ENCODE measurements around the gene COL4A3. TPM values are rescaled to one million over a fixed set of nuclear protein-coding genes. Genes with fewer than 3 reads are reported as not detected.

COL4A3 gene
- polyA plus RNA-seq, 1 donor from 2014 or later, result 0.10 TPM

DNA sequence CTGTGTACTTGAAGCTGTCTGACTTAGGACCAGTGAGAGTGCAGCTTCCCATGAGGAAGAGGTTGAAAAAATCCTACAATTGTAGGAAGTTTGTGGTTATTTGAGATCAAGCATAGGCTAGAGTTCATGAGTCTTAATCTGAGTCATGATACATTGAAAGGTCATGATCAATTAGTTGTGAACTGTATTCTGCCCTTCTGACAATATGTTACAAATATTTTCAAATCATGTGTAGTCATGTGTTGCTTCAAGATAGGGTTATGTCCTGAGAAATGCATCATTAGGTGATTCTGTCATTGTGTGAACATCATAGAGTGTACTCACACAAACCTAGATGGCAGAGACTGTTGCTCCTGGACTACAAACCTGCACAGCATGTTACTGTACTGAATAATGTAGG lies 92.2 kb downstream of the COL4A3 start:
- no peaks in the 10 kb centered on the region for H3K79me2 ChIP-seq (replicated peaks; ENCODE audit: insufficient read depth, low read length)
- H3K9me3 ChIP-seq (ENCODE audit: low read length), result no peaks in the 10 kb centered on the region
- no peaks in the 10 kb centered on the region for H4K20me1 ChIP-seq (ENCODE audit: insufficient read depth)
- H3K4me2 ChIP-seq (ENCODE audit: low read length), result no peak overlapping the region
- H3K27me3 ChIP-seq (ENCODE audit: insufficient read depth, low read depth, low read length), result no peaks in the 10 kb centered on the region
- H2AFZ ChIP-seq (ENCODE audit: low read depth, low read length), result no peak overlapping the region
- TF ChIP-seq, protein P1, sequence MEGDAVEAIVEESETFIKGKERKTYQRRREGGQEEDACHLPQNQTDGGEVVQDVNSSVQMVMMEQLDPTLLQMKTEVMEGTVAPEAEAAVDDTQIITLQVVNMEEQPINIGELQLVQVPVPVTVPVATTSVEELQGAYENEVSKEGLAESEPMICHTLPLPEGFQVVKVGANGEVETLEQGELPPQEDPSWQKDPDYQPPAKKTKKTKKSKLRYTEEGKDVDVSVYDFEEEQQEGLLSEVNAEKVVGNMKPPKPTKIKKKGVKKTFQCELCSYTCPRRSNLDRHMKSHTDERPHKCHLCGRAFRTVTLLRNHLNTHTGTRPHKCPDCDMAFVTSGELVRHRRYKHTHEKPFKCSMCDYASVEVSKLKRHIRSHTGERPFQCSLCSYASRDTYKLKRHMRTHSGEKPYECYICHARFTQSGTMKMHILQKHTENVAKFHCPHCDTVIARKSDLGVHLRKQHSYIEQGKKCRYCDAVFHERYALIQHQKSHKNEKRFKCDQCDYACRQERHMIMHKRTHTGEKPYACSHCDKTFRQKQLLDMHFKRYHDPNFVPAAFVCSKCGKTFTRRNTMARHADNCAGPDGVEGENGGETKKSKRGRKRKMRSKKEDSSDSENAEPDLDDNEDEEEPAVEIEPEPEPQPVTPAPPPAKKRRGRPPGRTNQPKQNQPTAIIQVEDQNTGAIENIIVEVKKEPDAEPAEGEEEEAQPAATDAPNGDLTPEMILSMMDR (IDR thresholded peaks at IDR 0.05; ENCODE audit: poor library complexity, severe bottlenecking), result no peak
- no peaks in the 10 kb centered on the region for H3K36me3 ChIP-seq (ENCODE audit: insufficient read depth, low read length)
- H3K9ac ChIP-seq (ENCODE audit: low read length), result no peak overlapping the region
- H3K9me2 ChIP-seq (ENCODE audit: insufficient read depth, low read length), result no peaks in the 10 kb centered on the region
- H3K27ac ChIP-seq (ENCODE audit: low read length), result no peak overlapping the region
- no peak overlapping the region for H3K4me3 ChIP-seq (ENCODE audit: low read length)
- no peaks in the 10 kb centered on the region for H3F3A ChIP-seq (ENCODE audit: insufficient read depth, low read length, poor library complexity, severe bottlenecking)

DNA sequence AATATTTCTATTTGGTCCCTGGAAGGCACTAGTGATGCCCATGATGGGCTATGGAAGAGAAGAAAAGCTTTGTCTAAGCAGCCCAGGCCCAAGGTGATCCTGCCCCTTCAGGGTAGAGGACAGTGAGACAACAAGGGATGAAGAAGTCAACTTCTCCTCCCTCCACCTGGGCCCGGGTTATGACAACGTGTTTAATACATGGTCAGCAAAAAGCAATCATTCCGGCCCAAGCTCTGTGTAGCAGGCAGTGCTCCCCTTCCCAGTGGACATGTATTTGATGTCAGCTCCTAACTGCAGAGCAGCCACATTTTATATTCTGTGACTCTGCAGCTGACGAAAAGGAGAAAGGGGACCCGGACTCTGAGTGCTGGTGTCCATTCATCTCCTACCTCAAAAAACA lies 93.4 kb downstream of the COL4A3 start:
- Histone ChIP-seq H3K27ac (ENCODE audit: low read length) (no peak overlapping the region), H3K9me3 (ENCODE audit: low read length) (no peaks in the 10 kb centered on the region), H4K20me1 (ENCODE audit: insufficient read depth) (no peaks in the 10 kb centered on the region), H3K4me3 (ENCODE audit: low read length) (no peak overlapping the region), H3K36me3 (ENCODE audit: insufficient read depth, low read length) (no peaks in the 10 kb centered on the region), H2AFZ (ENCODE audit: low read depth, low read length) (no peak overlapping the region), H3K9ac (ENCODE audit: low read length) (no peak overlapping the region), H3K27me3 (ENCODE audit: insufficient read depth, low read depth, low read length) (no peaks in the 10 kb centered on the region), H3K9me2 (ENCODE audit: insufficient read depth, low read length) (no peaks in the 10 kb centered on the region), H3F3A (ENCODE audit: insufficient read depth, low read length, poor library complexity, severe bottlenecking) (no peaks in the 10 kb centered on the region), H3K4me2 (ENCODE audit: low read length) (no peak overlapping the region), H3K79me2 (replicated peaks; ENCODE audit: insufficient read depth, low read length) (no peaks in the 10 kb centered on the region)
- TF ChIP-seq EZH2 (IDR thresholded peaks at IDR 0.05; ENCODE audit: borderline replicate concordance, insufficient read depth, low read length, poor library complexity, severe bottlenecking) (no peak), EP300 (conservative IDR thresholded peaks at IDR 0.05; ENCODE audit: poor library complexity, severe bottlenecking) (no peak), POLR2AphosphoS5 (IDR thresholded peaks at IDR 0.05) (no peak), SMC3 (conservative IDR thresholded peaks at IDR 0.05; ENCODE audit: poor library complexity) (no peak), RAD21 (conservative IDR thresholded peaks at IDR 0.05) (no peak), TAF1 (IDR thresholded peaks at IDR 0.05; ENCODE audit: low read depth) (no peak), MXI1 (conservative IDR thresholded peaks at IDR 0.05; ENCODE audit: poor library complexity, severe bottlenecking) (no peak)
- TF ChIP-seq, protein P2, sequence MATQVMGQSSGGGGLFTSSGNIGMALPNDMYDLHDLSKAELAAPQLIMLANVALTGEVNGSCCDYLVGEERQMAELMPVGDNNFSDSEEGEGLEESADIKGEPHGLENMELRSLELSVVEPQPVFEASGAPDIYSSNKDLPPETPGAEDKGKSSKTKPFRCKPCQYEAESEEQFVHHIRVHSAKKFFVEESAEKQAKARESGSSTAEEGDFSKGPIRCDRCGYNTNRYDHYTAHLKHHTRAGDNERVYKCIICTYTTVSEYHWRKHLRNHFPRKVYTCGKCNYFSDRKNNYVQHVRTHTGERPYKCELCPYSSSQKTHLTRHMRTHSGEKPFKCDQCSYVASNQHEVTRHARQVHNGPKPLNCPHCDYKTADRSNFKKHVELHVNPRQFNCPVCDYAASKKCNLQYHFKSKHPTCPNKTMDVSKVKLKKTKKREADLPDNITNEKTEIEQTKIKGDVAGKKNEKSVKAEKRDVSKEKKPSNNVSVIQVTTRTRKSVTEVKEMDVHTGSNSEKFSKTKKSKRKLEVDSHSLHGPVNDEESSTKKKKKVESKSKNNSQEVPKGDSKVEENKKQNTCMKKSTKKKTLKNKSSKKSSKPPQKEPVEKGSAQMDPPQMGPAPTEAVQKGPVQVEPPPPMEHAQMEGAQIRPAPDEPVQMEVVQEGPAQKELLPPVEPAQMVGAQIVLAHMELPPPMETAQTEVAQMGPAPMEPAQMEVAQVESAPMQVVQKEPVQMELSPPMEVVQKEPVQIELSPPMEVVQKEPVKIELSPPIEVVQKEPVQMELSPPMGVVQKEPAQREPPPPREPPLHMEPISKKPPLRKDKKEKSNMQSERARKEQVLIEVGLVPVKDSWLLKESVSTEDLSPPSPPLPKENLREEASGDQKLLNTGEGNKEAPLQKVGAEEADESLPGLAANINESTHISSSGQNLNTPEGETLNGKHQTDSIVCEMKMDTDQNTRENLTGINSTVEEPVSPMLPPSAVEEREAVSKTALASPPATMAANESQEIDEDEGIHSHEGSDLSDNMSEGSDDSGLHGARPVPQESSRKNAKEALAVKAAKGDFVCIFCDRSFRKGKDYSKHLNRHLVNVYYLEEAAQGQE (IDR thresholded peaks at IDR 0.05; ENCODE audit: borderline replicate concordance), result no peak
- TF ChIP-seq, protein P1 (IDR thresholded peaks at IDR 0.05; ENCODE audit: poor library complexity, severe bottlenecking), result no peak

All from neural cell (in vitro differentiated cells).